Measurements from ENCODE around the gene CNTNAP5. TPM values are rescaled to one million over a fixed set of nuclear protein-coding genes. Genes with fewer than 3 reads are reported as not detected.
A peak's percentile ranks its signal among the peaks of the same experiment; 100 is the strongest.

CNTNAP5 gene
- total and polyA plus RNA-seq, 2 of the 8 experiments (the other 6 are each of a cell fraction or from before 2014, with no cell fraction given): 0.11 to 0.76 TPM

DNA sequence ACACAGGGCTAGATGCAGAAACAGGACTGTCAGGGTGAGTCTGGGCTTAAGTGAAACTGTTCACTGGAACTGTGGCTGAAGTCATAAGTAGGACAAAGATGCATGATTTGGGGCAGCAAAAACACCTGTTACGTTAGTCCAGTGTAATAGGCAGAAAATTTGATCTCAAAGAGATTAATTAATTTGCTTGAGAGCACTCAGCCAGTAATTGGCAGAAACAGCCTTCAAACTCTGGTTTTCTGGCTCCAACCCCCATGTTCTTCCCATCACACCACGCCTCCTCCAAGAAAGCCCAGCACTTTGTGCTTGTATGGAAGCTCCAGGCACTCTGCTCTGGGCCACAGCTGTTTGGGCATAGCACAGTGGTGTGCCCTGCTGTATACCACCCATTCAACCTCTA, 54.0 kb downstream of the CNTNAP5 start:
- Histone ChIP-seq H4K20me1 (replicated peaks in 1 of 2; ENCODE audit: control insufficient read depth in 1 of 2, insufficient read depth in 2 of 2, low read length in 2 of 2) (no peaks in the 10 kb centered on the region), H3K9me3 (ENCODE audit: insufficient read depth in 2 of 2, low read depth in 1 of 2, low read length in 1 of 2) (no peaks in the 10 kb centered on the region)
- TF ChIP-seq YY1 (IDR thresholded peaks at IDR 0.05; ENCODE audit: low read depth, low read length): no peak
- TF ChIP-seq TBP (IDR thresholded peaks at IDR 0.05; ENCODE audit: low read depth, low read length): no peak
- no peak for TF ChIP-seq EZH2 (IDR thresholded peaks at IDR 0.05; ENCODE audit: low read depth, low read length, severe bottlenecking)

More for the DNA sequence above, 54.0 kb downstream of the CNTNAP5 start:
- no peak overlapping the region for H4K91ac ChIP-seq (replicated peaks; ENCODE audit: insufficient read length, low read length)
- no peak overlapping the region for H3K14ac ChIP-seq (ENCODE audit: insufficient read length)
- peak overlapping the region; percentile 76; the same call in 1 of the 2 replicates for H2AFZ ChIP-seq (ENCODE audit: low read length)
- no peak overlapping the region for H2BK5ac ChIP-seq (ENCODE audit: low read depth, low read length)
- H3K18ac ChIP-seq (ENCODE audit: extremely low read depth, low read length): no peak overlapping the region
- no peaks in the 10 kb centered on the region for H3K27me3 ChIP-seq (replicated peaks in 1 of 4; ENCODE audit: control insufficient read depth in 3 of 4, extremely low read depth in 1 of 4, insufficient read depth in 3 of 4, low read length in 3 of 4)
- H3K9ac ChIP-seq (replicated peaks in 1 of 4; ENCODE audit: extremely low read depth in 1 of 4, low read depth in 3 of 4, low read length in 3 of 4): no peak overlapping the region
- no peaks in the 10 kb centered on the region for H3K36me3 ChIP-seq (ENCODE audit: control insufficient read depth in 2 of 4, insufficient read depth in 4 of 4, low read length in 3 of 4)
- no peaks in the 10 kb centered on the region for H3K79me1 ChIP-seq (ENCODE audit: low read depth, low read length)
- no peak overlapping the region for H2AK5ac ChIP-seq (ENCODE audit: low read depth, low read length)
- H3K79me2 ChIP-seq (ENCODE audit: control insufficient read depth in 1 of 2, insufficient read depth in 2 of 2, low read length in 2 of 2): no peaks in the 10 kb centered on the region
- H3K23me2 ChIP-seq (ENCODE audit: low read depth, low read length): no peaks in the 10 kb centered on the region
- POLR2A ChIA-PET (ENCODE audit: partially characterized antibody): no interaction called here
- WGBS, 2 experiments (ENCODE audit: extremely low coverage in 1 of 2, insufficient coverage in 1 of 2, insufficient read length in 1 of 2, insufficient replicate concordance in 2 of 2, low coverage in 1 of 2, low lambda C conversion rate in 2 of 2, missing lambda C conversion rate in 1 of 2): 84% methylated on average over 2 of the region's 2 CpGs; no CpG with 5 or more reads in 1 of the 2 experiments
- no peak overlapping the region for H4K8ac ChIP-seq (ENCODE audit: extremely low read depth, insufficient read depth, low read length)
- CTCF ChIA-PET (ENCODE audit: partially characterized antibody): interaction anchor here (0.6 kb wide), 1 partner anchor 35 kb away, joined by 3 read pairs; no protein-coding TSS in a partner anchor
- H2BK20ac ChIP-seq (ENCODE audit: low read length): no peak overlapping the region
- no peak overlapping the region for H3K23ac ChIP-seq (ENCODE audit: insufficient read length)
- H3K27ac ChIP-seq (ENCODE audit: low read depth, low read length): no peak overlapping the region
- H2BK15ac ChIP-seq (ENCODE audit: low read length): no peak overlapping the region
- H4K5ac ChIP-seq (ENCODE audit: insufficient read length, low read depth, low read length): no peak overlapping the region
- no peak overlapping the region for H3K4ac ChIP-seq (replicated peaks; ENCODE audit: insufficient read length, low read depth, low read length)
- H2BK12ac ChIP-seq (ENCODE audit: low read depth, low read length): no peak overlapping the region
- no peak for DNase-seq (ENCODE audit: low read depth in 1 of 2, low spot score in 2 of 2)
- no peak overlapping the region for H3K56ac ChIP-seq (replicated peaks; ENCODE audit: insufficient read length, low read depth, low read length)
- no peak overlapping the region for H3K4me3 ChIP-seq (ENCODE audit: extremely low read depth in 1 of 4, insufficient read depth in 2 of 4, low read depth in 3 of 4, low read length in 4 of 4)
- no peak overlapping the region for H3K4me2 ChIP-seq (ENCODE audit: insufficient read depth in 1 of 2, low read depth in 2 of 2, low read length in 2 of 2)
- H2BK120ac ChIP-seq (replicated peaks; ENCODE audit: low read depth, low read length): no peak overlapping the region
- no peak for FAIRE-seq
- no peaks in the 10 kb centered on the region for H3K4me1 ChIP-seq (replicated peaks in 1 of 4; ENCODE audit: control insufficient read depth in 3 of 4, insufficient read depth in 4 of 4, low read length in 3 of 4)

Measured in H1 (cell line).